K562 (cell line): Measurements from ENCODE around the gene CFL1. TPM values are rescaled to one million over a fixed set of nuclear protein-coding genes. Genes with fewer than 3 reads are reported as not detected.
A peak's percentile ranks its signal among the peaks of the same experiment; 100 is the strongest.

Experiments used
- ARNT ChIP-seq, 2 experiments: fragments of 450-650 bp; IDR thresholded peaks; 2 replicates each; pipeline ENCODE4 v1.6.1; 2016; ENCODE audit warnings: mild to moderate bottlenecking in 1 of 2
- GTF2A2 ChIP-seq: IDR thresholded peaks from 2 replicates; pipeline ENCODE4 v1.6.1; 2016; ENCODE audit warnings: mild to moderate bottlenecking, missing genetic modification characterization, missing compliant biosample characterization
- MTA3 ChIP-seq: fragments of 450-650 bp; formaldehyde crosslinking; IDR thresholded peaks from 2 replicates; pipeline ENCODE4 v1.6.1; 2017; ENCODE audit warnings: mild to moderate bottlenecking, borderline replicate concordance
- NBN ChIP-seq: fragments of 450-650 bp; IDR thresholded peaks from 2 replicates; pipeline ENCODE4 v1.6.1; 2016; ENCODE audit warnings: low read depth, mild to moderate bottlenecking
- RAD21 ChIP-seq, 2 experiments: fragments of 250-450 bp in 1 of 2; fragments of 450-650 bp in 1 of 2; sonication (Bioruptor Pico) in 1 of 2; formaldehyde crosslinking in 1 of 2; IDR thresholded peaks in 1 of 2; conservative IDR thresholded peaks in 1 of 2; 2 replicates each; pipeline versions ENCODE4 v1.4.0 to v1.8.0; 2020 to 2022; ENCODE audit warnings: mild to moderate bottlenecking in 2 of 2, moderate library complexity in 1 of 2
- RBM17 ChIP-seq: fragments of 200-400 bp; formaldehyde crosslinking; IDR thresholded peaks from 2 replicates; pipeline ENCODE4 v1.6.1; 2017; ENCODE audit warnings: low read depth, mild to moderate bottlenecking, low read length, borderline replicate concordance
- RFX1 ChIP-seq: fragments of 450-650 bp; IDR thresholded peaks from 2 replicates; pipeline ENCODE4 v1.6.1; 2016; ENCODE audit warnings: mild to moderate bottlenecking, moderate library complexity
- RHOXF2B ChIP-seq: fragments of 250-450 bp; sonication (Bioruptor Pico); conservative IDR thresholded peaks from 2 replicates; pipeline ENCODE4 v1.5.1; 2021
- SMARCC2 ChIP-seq: fragments of 450-650 bp; IDR thresholded peaks from 2 replicates; pipeline ENCODE4 v1.6.1; 2017; ENCODE audit warnings: antibody characterized with exemption, moderate library complexity, mild to moderate bottlenecking, low read depth
- ZNF12 ChIP-seq: sonication (generic); formaldehyde crosslinking; IDR thresholded peaks from 2 replicates; pipeline ENCODE4 v1.4.0; 2020; ENCODE audit warnings: mild to moderate bottlenecking, missing genetic modification reagents
- ZNF174 ChIP-seq: fragments of 250-450 bp; sonication (Bioruptor Pico); IDR thresholded peaks from 2 replicates; pipeline ENCODE4 v1.4.0; 2020; ENCODE audit warnings: mild to moderate bottlenecking
- ZNF445 ChIP-seq: fragments of 250-450 bp; sonication (Bioruptor Pico); IDR thresholded peaks from 2 replicates; pipeline ENCODE4 v1.4.0; 2020; ENCODE audit warnings: low read depth, mild to moderate bottlenecking, moderate library complexity
- ZNF584 ChIP-seq: fragments of 200-800 bp; sonication (Bioruptor generic); IDR thresholded peaks from 2 replicates; pipeline ENCODE4 v1.6.1; 2016; ENCODE audit warnings: low read depth, mild to moderate bottlenecking, missing genetic modification characterization, missing compliant biosample characterization
- polyA plus RNA-seq, 8 experiments: library from polyadenylated mRNA; depleted of rRNA in 4 of 8; stranded (reverse) in 5 of 8; unstranded in 3 of 8; fragments of >200 nt; fragmentation: Nextera tagmentation in 2 of 8; fragmentation: Illumina TruSeq in 1 of 8; extraction: Ambion mirVana in 2 of 8; extraction: Trizol in 1 of 8; gene quantifications; 2 replicates each; pipeline versions ENCODE4 v1.2.1 to v1.2.3, GENCODE V29; 2011 to 2014; ENCODE audit warnings: inconsistent platforms in 1 of 8, missing spikeins in 1 of 8
- total RNA-seq, 7 experiments: library from RNA; depleted of rRNA in 6 of 7; stranded (reverse); fragments of >200 nt in 6 of 7; fragmentation: Illumina TruSeq in 2 of 7; extraction: Trizol in 2 of 7; gene quantifications; 2 replicates each; pipeline versions ENCODE4 v1.2.1 to v1.2.3, GENCODE V29; 2011 to 2021; ENCODE audit warnings: low replicate concordance in 1 of 7
- TF ChIP-seq, protein P1 (sequence below): fragments of 150-350 bp; conservative IDR thresholded peaks from 2 replicates; pipeline ENCODE4 v1.6.1; 2014; ENCODE audit warnings: low read length
- TF ChIP-seq, protein P2 (sequence below): fragments of 450-650 bp; IDR thresholded peaks from 2 replicates; pipeline ENCODE4 v1.7.0; 2016; ENCODE audit warnings: borderline replicate concordance
- TF ChIP-seq, protein P3 (sequence below): sonication (generic); formaldehyde crosslinking; IDR thresholded peaks from 2 replicates; pipeline ENCODE4 v1.8.0; 2023; ENCODE audit warnings: mild to moderate bottlenecking, missing genetic modification reagents
- TF ChIP-seq, protein P4 (sequence below): fragments of 450-650 bp; IDR thresholded peaks from 2 replicates; pipeline ENCODE4 v1.6.1; 2018; ENCODE audit not compliant: partially characterized antibody

CFL1 gene
- total and polyA plus RNA-seq, 9 of the 15 experiments (the other 6 are each of a cell fraction or from before 2014, with no cell fraction given): 105 to 1,101 (median 859) TPM

- TF ChIP-seq, protein P1, sequence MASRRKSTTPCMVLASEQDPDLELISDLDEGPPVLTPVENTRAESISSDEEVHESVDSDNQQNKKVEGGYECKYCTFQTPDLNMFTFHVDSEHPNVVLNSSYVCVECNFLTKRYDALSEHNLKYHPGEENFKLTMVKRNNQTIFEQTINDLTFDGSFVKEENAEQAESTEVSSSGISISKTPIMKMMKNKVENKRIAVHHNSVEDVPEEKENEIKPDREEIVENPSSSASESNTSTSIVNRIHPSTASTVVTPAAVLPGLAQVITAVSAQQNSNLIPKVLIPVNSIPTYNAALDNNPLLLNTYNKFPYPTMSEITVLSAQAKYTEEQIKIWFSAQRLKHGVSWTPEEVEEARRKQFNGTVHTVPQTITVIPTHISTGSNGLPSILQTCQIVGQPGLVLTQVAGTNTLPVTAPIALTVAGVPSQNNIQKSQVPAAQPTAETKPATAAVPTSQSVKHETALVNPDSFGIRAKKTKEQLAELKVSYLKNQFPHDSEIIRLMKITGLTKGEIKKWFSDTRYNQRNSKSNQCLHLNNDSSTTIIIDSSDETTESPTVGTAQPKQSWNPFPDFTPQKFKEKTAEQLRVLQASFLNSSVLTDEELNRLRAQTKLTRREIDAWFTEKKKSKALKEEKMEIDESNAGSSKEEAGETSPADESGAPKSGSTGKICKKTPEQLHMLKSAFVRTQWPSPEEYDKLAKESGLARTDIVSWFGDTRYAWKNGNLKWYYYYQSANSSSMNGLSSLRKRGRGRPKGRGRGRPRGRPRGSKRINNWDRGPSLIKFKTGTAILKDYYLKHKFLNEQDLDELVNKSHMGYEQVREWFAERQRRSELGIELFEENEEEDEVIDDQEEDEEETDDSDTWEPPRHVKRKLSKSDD: no peak
- TF ChIP-seq SMARCC2 (no peak), RFX1 (no peak), NBN (no peak), RAD21 (CRISPR knock-in tag; conservative IDR thresholded peaks at IDR 0.05 in 1 of 2, IDR thresholded peaks at IDR 0.05 in 1 of 2) (no peak), ZNF445 (no peak), RBM17 (no peak), ZNF584 (CRISPR knock-in tag) (no peak), ZNF174 (CRISPR knock-in tag) (no peak), ARNT (IDR thresholded peaks at IDR 0.05) (no peak), RHOXF2B (CRISPR knock-in tag) (no peak), MTA3 (peak; percentile 43; the same call in 1 of the 2 replicates), GTF2A2 (tag) (no peak), ZNF12 (CRISPR knock-in tag) (no peak)
- TF ChIP-seq, protein P2, sequence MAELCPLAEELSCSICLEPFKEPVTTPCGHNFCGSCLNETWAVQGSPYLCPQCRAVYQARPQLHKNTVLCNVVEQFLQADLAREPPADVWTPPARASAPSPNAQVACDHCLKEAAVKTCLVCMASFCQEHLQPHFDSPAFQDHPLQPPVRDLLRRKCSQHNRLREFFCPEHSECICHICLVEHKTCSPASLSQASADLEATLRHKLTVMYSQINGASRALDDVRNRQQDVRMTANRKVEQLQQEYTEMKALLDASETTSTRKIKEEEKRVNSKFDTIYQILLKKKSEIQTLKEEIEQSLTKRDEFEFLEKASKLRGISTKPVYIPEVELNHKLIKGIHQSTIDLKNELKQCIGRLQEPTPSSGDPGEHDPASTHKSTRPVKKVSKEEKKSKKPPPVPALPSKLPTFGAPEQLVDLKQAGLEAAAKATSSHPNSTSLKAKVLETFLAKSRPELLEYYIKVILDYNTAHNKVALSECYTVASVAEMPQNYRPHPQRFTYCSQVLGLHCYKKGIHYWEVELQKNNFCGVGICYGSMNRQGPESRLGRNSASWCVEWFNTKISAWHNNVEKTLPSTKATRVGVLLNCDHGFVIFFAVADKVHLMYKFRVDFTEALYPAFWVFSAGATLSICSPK: no peak
- TF ChIP-seq, protein P3, sequence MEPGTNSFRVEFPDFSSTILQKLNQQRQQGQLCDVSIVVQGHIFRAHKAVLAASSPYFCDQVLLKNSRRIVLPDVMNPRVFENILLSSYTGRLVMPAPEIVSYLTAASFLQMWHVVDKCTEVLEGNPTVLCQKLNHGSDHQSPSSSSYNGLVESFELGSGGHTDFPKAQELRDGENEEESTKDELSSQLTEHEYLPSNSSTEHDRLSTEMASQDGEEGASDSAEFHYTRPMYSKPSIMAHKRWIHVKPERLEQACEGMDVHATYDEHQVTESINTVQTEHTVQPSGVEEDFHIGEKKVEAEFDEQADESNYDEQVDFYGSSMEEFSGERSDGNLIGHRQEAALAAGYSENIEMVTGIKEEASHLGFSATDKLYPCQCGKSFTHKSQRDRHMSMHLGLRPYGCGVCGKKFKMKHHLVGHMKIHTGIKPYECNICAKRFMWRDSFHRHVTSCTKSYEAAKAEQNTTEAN (CRISPR knock-in tag): no peak; the same call in 1 of the 2 replicates
- TF ChIP-seq, protein P4, sequence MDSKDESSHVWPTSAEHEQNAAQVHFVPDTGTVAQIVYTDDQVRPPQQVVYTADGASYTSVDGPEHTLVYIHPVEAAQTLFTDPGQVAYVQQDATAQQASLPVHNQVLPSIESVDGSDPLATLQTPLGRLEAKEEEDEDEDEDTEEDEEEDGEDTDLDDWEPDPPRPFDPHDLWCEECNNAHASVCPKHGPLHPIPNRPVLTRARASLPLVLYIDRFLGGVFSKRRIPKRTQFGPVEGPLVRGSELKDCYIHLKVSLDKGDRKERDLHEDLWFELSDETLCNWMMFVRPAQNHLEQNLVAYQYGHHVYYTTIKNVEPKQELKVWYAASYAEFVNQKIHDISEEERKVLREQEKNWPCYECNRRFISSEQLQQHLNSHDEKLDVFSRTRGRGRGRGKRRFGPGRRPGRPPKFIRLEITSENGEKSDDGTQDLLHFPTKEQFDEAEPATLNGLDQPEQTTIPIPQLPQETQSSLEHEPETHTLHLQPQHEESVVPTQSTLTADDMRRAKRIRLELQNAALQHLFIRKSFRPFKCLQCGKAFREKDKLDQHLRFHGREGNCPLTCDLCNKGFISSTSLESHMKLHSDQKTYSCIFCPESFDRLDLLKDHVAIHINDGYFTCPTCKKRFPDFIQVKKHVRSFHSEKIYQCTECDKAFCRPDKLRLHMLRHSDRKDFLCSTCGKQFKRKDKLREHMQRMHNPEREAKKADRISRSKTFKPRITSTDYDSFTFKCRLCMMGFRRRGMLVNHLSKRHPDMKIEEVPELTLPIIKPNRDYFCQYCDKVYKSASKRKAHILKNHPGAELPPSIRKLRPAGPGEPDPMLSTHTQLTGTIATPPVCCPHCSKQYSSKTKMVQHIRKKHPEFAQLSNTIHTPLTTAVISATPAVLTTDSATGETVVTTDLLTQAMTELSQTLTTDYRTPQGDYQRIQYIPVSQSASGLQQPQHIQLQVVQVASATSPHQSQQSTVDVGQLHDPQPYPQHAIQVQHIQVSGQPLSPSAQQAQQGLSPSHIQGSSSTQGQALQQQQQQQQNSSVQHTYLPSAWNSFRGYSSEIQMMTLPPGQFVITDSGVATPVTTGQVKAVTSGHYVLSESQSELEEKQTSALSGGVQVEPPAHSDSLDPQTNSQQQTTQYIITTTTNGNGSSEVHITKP: peak; percentile 53
These were observed at the start of gene CFL1 (continued) for GRCh38 chr11:65857853-65858680.
